MCF 10A (cell line): ENCODE data around the gene GNAI3. TPM values are rescaled to one million over a fixed set of nuclear protein-coding genes. Genes with fewer than 3 reads are reported as not detected.

Source experiments
- BruUV-seq: library from RNA; stranded (reverse); fragments of 400-500 nt; replicated peaks from 2 replicates; lab custom pipeline; 2021; lab: Mats Ljungman, UMichigan
- CTCF ChIA-PET: fragments of 300-600 bp; sonication (Branson Sonifier 250); formaldehyde crosslinking; extraction: SDS; loops from one replicate; lab custom pipeline; 2021; ENCODE audit warnings: antibody characterized with exemption, inconsistent platforms; lab: Yijun Ruan, JAX
- POLR2A ChIA-PET: fragments of 300-600, 350-650 bp; sonication (Branson Sonifier 250); formaldehyde crosslinking; extraction: SDS; loops from one replicate; lab custom pipeline; 2020; ENCODE audit warnings: antibody characterized with exemption, inconsistent platforms; lab: Yijun Ruan, JAX
- DNase-seq: peaks from one replicate; pipeline ENCODE4 v3.0.0-alpha.2; 2018; ENCODE audit not compliant: unreplicated experiment
- H3K27ac Mint-ChIP-seq: one replicate; pipeline ENCODE4 v1.8.0; 2022; ENCODE audit warnings: mild to moderate bottlenecking, low read depth, mixed read lengths; ENCODE audit not compliant: unreplicated experiment
- H3K27me3 Mint-ChIP-seq: one replicate; pipeline ENCODE4 v1.8.0; 2022; ENCODE audit warnings: mixed read lengths; ENCODE audit not compliant: insufficient read depth, unreplicated experiment
- H3K36me3 Mint-ChIP-seq: one replicate; pipeline ENCODE4 v1.8.0; 2022; ENCODE audit warnings: mild to moderate bottlenecking, moderate library complexity, mixed read lengths; ENCODE audit not compliant: insufficient read depth, unreplicated experiment
- H3K4me1 Mint-ChIP-seq: one replicate; pipeline ENCODE4 v1.8.0; 2022; ENCODE audit warnings: mixed read lengths; ENCODE audit not compliant: insufficient read depth, unreplicated experiment
- H3K4me3 Mint-ChIP-seq: one replicate; pipeline ENCODE4 v1.8.0; 2022; ENCODE audit warnings: mild to moderate bottlenecking, moderate library complexity, mixed read lengths; ENCODE audit not compliant: unreplicated experiment
- H3K9me3 Mint-ChIP-seq: one replicate; pipeline ENCODE4 v1.8.0; 2022; ENCODE audit warnings: mixed read lengths; ENCODE audit not compliant: unreplicated experiment
- CTCF ChIP-seq: fragments of 200-600 bp; IDR thresholded peaks from one replicate; pipeline ENCODE4 v1.8.0; 2022; ENCODE audit warnings: antibody characterized with exemption, mild to moderate bottlenecking; ENCODE audit not compliant: unreplicated experiment
- intact Hi-C: fragments of 100-400 bp; cut with micrococcal nuclease; formaldehyde crosslinking; loops from 2 replicates; pipeline ENCODE4 v1.14.1; 2022
- total RNA-seq: library from RNA; stranded (reverse); gene quantifications from 2 replicates; pipeline ENCODE4 v1.2.3, GENCODE V29; 2022

Gene GNAI3
- total RNA-seq, 1 experiment from 2014 or later, result 8.0 TPM

GRCh38 chr1:109531380-109531779 is 17.0 kb upstream of the GNAI3 start:
- no peaks in the 10 kb centered on the region for H3K36me3 Mint-ChIP-seq
- ChIA-PET POLR2A (interaction anchor here (1.3 to 5.7 kb wide), 5 partner anchors 17 to 454 kb away, joined by 3 to 38 read pairs (median 11); partner anchors contain the start of genes AHCYL1, CYB561D1, GNAI3 and PSMA5), CTCF (interaction anchor here (0.5 to 26.1 kb wide), 40 partner anchors 8 to 562 kb away, joined by 3 to 1071 read pairs (median 4); partner anchors contain the start of genes AMIGO1, ATXN7L2, CYB561D1 and GNAI3)
- no peak for TF ChIP-seq CTCF
- peaks cover 3% of the 10 kb centered on the region for H3K27me3 Mint-ChIP-seq
- DNase-seq, result no peak
- no peak overlapping the region for H3K4me3 Mint-ChIP-seq
- BruUV-seq, result no TSS peak
- intact Hi-C loops, result loop anchor here (5.0 to 10.0 kb wide), 2 partner anchors 254 to 337 kb away; no protein-coding TSS in a partner anchor
- H3K9me3 Mint-ChIP-seq, result no peaks in the 10 kb centered on the region
- H3K27ac Mint-ChIP-seq, result no peak overlapping the region
- H3K4me1 Mint-ChIP-seq, result no peaks in the 10 kb centered on the region

GRCh38 chr1:109531826-109532364 is 16.5 kb upstream of the GNAI3 start:
- H3K27ac Mint-ChIP-seq, result no peak overlapping the region
- CTCF ChIA-PET, result interaction anchor here (0.5 to 26.1 kb wide), 56 partner anchors 9 to 591 kb away, joined by 3 to 1071 read pairs (median 4); partner anchors contain the start of genes AMIGO1, ATXN7L2, CLCC1 and CYB561D1
- no TSS peak for BruUV-seq
- no peaks in the 10 kb centered on the region for H3K4me1 Mint-ChIP-seq
- intact Hi-C loops, result loop anchor here (1.0 to 10.0 kb wide), 6 partner anchors 38 to 337 kb away; partner anchors contain the start of genes CYB561D1 and PSMA5
- no peak for TF ChIP-seq CTCF
- DNase-seq, result no peak
- H3K4me3 Mint-ChIP-seq, result no peak overlapping the region
- POLR2A ChIA-PET, result interaction anchor here (1.1 to 5.7 kb wide), 6 partner anchors 15 to 453 kb away, joined by 3 to 38 read pairs (median 8); partner anchors contain the start of genes AHCYL1, CYB561D1, GNAI3 and PSMA5
- H3K9me3 Mint-ChIP-seq, result no peaks in the 10 kb centered on the region
- H3K27me3 Mint-ChIP-seq, result no peaks in the 10 kb centered on the region
- H3K36me3 Mint-ChIP-seq, result no peaks in the 10 kb centered on the region

- Mint-ChIP-seq H3K4me3 (no peak overlapping the region), H3K27ac (no peak overlapping the region), H3K27me3 (no peaks in the 10 kb centered on the region), H3K9me3 (no peaks in the 10 kb centered on the region), H3K36me3 (no peaks in the 10 kb centered on the region), H3K4me1 (no peaks in the 10 kb centered on the region)
- peak; percentile 78 for DNase-seq
- BruUV-seq, result no TSS peak
- intact Hi-C loops, result loop anchor here (1.0 to 10.0 kb wide), 6 partner anchors 38 to 338 kb away; partner anchors contain the start of genes CYB561D1 and PSMA5
- peak; percentile 81 for TF ChIP-seq CTCF
- CTCF ChIA-PET, result interaction anchor here (0.5 to 26.1 kb wide), 64 partner anchors 9 to 592 kb away, joined by 3 to 1071 read pairs (median 4); partner anchors contain the start of genes AMIGO1, ATXN7L2, CLCC1 and CYB561D1
- POLR2A ChIA-PET, result interaction anchor here (0.6 to 5.7 kb wide), 7 partner anchors 14 to 452 kb away, joined by 3 to 38 read pairs (median 5); partner anchors contain the start of genes AHCYL1, CYB561D1, GNAI3 and PSMA5
Observed at GRCh38 chr1:109532365-109533136, 15.9 kb upstream of the GNAI3 start.
